NB4 (cell line): ENCODE measurements around the gene MSH2.

Source experiments
- DNase-seq: peaks from one replicate; pipeline ENCODE4 v3.0.0; 2010; ENCODE audit warnings: low read depth
- H3K4me3 ChIP-seq: one replicate; pipeline ENCODE4 v1.5.1; 2011; ENCODE audit warnings: mild to moderate bottlenecking, low read depth, low read length, moderate library complexity
- CTCF ChIP-seq: IDR thresholded peaks from one replicate; pipeline ENCODE4 v1.5.1; 2012; ENCODE audit warnings: low read depth, low read length
- MAX ChIP-seq: IDR thresholded peaks from 2 replicates; pipeline ENCODE4 v1.6.1; 2011; ENCODE audit warnings: low read depth, low read length
- MYC ChIP-seq: IDR thresholded peaks from 2 replicates; pipeline ENCODE4 v1.6.1; 2011; ENCODE audit warnings: low read depth, low read length
- POLR2A ChIP-seq: IDR thresholded peaks from 2 replicates; pipeline ENCODE4 v1.6.1; 2011; ENCODE audit warnings: mild to moderate bottlenecking; ENCODE audit not compliant: insufficient read length; ENCODE audit errors: extremely low read depth

Gene MSH2

GRCh38 chr2:47488870-47489584 lies 86.1 kb downstream of the MSH2 start:
- no peak for DNase-seq
- TF ChIP-seq MAX (no peak), CTCF (no peak)
- H3K4me3 ChIP-seq = no peak overlapping the region

GRCh38 chr2:47490406-47490805 lies 87.5 kb downstream of the MSH2 start:
- H3K4me3 ChIP-seq = no peak overlapping the region
- no peak for DNase-seq
- TF ChIP-seq MYC = no peak

GRCh38 chr2:47493317-47494035 lies 90.5 kb downstream of the MSH2 start:
- TF ChIP-seq CTCF = no peak
- no peak for TF ChIP-seq POLR2A
- DNase-seq = no peak
- H3K4me3 ChIP-seq = no peak overlapping the region

- no peak overlapping the region for H3K4me3 ChIP-seq
- TF ChIP-seq CTCF (no peak), MAX (no peak)
- no peak for DNase-seq
These were observed 91.5 kb downstream of the MSH2 start for GRCh38 chr2:47494267-47495130.

- peak; percentile 31 for DNase-seq
- no peak for TF ChIP-seq CTCF
- no peak overlapping the region for H3K4me3 ChIP-seq
These were observed 95.0 kb downstream of the MSH2 start for GRCh38 chr2:47497843-47498460.

GRCh38 chr2:47499093-47499492 lies 96.1 kb downstream of the MSH2 start:
- DNase-seq = no peak
- H3K4me3 ChIP-seq = no peak overlapping the region
- TF ChIP-seq MYC (no peak), CTCF (no peak), POLR2A (no peak), MAX (no peak)
